Measurements from ENCODE around the gene NR1H2. TPM values are rescaled to one million over a fixed set of nuclear protein-coding genes. Genes with fewer than 3 reads are reported as not detected.

NR1H2 gene
- total and polyA plus RNA-seq, 2 experiments from 2014 or later = 32.9 to 70.2 TPM

- Mint-ChIP-seq H3K4me3 (peak overlapping the region; percentile 82), H3K27me3 (ENCODE audit: insufficient read depth, low read depth, poor library complexity) (peaks cover 7% of the 10 kb centered on the region), H3K36me3 (ENCODE audit: low read depth) (peaks cover 30% of the 10 kb centered on the region), H3K9me3 (peaks cover 3% of the 10 kb centered on the region; the same call in 2 of the 3 replicates), H3K4me1 (peaks cover 25% of the 10 kb centered on the region), H3K27ac (no peak overlapping the region)
- no peaks in the 10 kb centered on the region for H3K36me3 ChIP-seq (ENCODE audit: insufficient read depth)
- H3K4me2 ChIP-seq = peak overlapping the region; percentile 98
- H3K4me1 ChIP-seq (ENCODE audit: insufficient read depth) = peaks cover 14% of the 10 kb centered on the region; the same call in 1 of the 2 replicates
- H3K4me3 ChIP-seq = peak overlapping the region; percentile 78
- no peaks in the 10 kb centered on the region for H3K27me3 ChIP-seq (ENCODE audit: insufficient read depth)
- H4K20me1 ChIP-seq (replicated peaks; ENCODE audit: insufficient read depth) = no peaks in the 10 kb centered on the region; the same call in 1 of the 2 replicates
- H3K27ac ChIP-seq (ENCODE audit: low read depth) = no peak overlapping the region
- TF ChIP-seq ZNF331 (CRISPR knock-in tag; IDR thresholded peaks at IDR 0.05; ENCODE audit: low read depth) = no peak
- no peak for TF ChIP-seq REST (IDR thresholded peaks at IDR 0.05; ENCODE audit: unreplicated experiment)
- TF ChIP-seq EZH2 (IDR thresholded peaks at IDR 0.05; ENCODE audit: low read depth, unreplicated experiment) = no peak
- no peak for TF ChIP-seq STAT1 (IDR thresholded peaks at IDR 0.05; ENCODE audit: unreplicated experiment)
- TF ChIP-seq EZH2phosphoT487 (IDR thresholded peaks at IDR 0.05; ENCODE audit: unreplicated experiment) = no peak
- no peak for TF ChIP-seq CTCF (conservative IDR thresholded peaks at IDR 0.05; ENCODE audit: low read depth in 2 of 2)
- TF ChIP-seq CREB1 (CRISPR knock-in tag; IDR thresholded peaks at IDR 0.05; ENCODE audit: low read depth) = no peak
- TF ChIP-seq ZNF114 (CRISPR knock-in tag; IDR thresholded peaks at IDR 0.05) = no peak
- TF ChIP-seq ETS1 (IDR thresholded peaks at IDR 0.05) = no peak
- TF ChIP-seq ZNF462 (CRISPR knock-in tag; IDR thresholded peaks at IDR 0.05) = no peak
- no peak for TF ChIP-seq JUNB (IDR thresholded peaks at IDR 0.05; ENCODE audit: unreplicated experiment)
- TF ChIP-seq NANOG (IDR thresholded peaks at IDR 0.05; ENCODE audit: borderline replicate concordance) = no peak
- TF ChIP-seq POLR2AphosphoS5 (IDR thresholded peaks at IDR 0.05; ENCODE audit: low read depth) = no peak
- DNase-seq (ENCODE audit: low spot score) = peak; percentile 24
- peak overlapping the region; percentile 87; the same call in 1 of the 2 replicates for H2AFZ ChIP-seq
- H3K9me2 ChIP-seq (ENCODE audit: insufficient read depth) = no peaks in the 10 kb centered on the region
- ATAC-seq = no peak
- peaks cover 6% of the 10 kb centered on the region; the same call in 1 of the 2 replicates for H3K79me2 ChIP-seq (replicated peaks; ENCODE audit: insufficient read depth)
- peaks cover 14% of the 10 kb centered on the region; the same call in 1 of the 2 replicates for H3F3A ChIP-seq (replicated peaks; ENCODE audit: low read depth)
Observed at GRCh38 chr19:50419022-50419579, 42.8 kb downstream of the NR1H2 start.

Data from GM23338 (cell line).